Heart right ventricle (tissue), 16 donors: ENCODE measurements around the gene MPZ. TPM values are rescaled to one million over a fixed set of nuclear protein-coding genes. Genes with fewer than 3 reads are reported as not detected.

ENCODE experiments used
- ATAC-seq, 8 donors: fragments of 200-7000 bp; cut with Tn5 transposase; one replicate each; pipeline ENCODE4 v1.9.1; 2020; ENCODE audit warnings: mild to moderate bottlenecking in 8 of 8, moderate library complexity in 8 of 8, moderate number of reproducible peaks in 1 of 8
- DNase-seq, 2 donors: peaks; one replicate each; pipeline ENCODE4 v3.0.0-alpha.2; 2020
- H3K27ac ChIP-seq, 10 donors: fragments of 200-600 bp; sonication (generic) in 2 of 10; one replicate each; pipeline versions ENCODE4 v1.5.0 to v1.8.0; 2020 to 2022; ENCODE audit warnings: mild to moderate bottlenecking in 3 of 10
- H3K27me3 ChIP-seq, 7 donors: fragments of 200-600 bp; one replicate each; pipeline ENCODE4 v1.8.0; 2021 to 2022; ENCODE audit warnings: mild to moderate bottlenecking in 2 of 7
- H3K36me3 ChIP-seq, 9 donors: fragments of 200-600 bp; sonication (generic) in 1 of 9; one replicate each; pipeline versions ENCODE4 v1.5.0 to v1.8.0; 2020 to 2022; ENCODE audit warnings: mild to moderate bottlenecking in 2 of 9
- H3K4me1 ChIP-seq, 9 donors: fragments of 200-600 bp; sonication (generic) in 1 of 9; one replicate each; pipeline versions ENCODE4 v1.5.0 to v1.8.0; 2020 to 2022; ENCODE audit warnings: mild to moderate bottlenecking in 4 of 9
- H3K4me3 ChIP-seq, 10 donors: fragments of 200-600 bp; sonication (generic) in 2 of 10; one replicate each; pipeline versions ENCODE4 v1.5.0 to v1.8.0; 2020 to 2022; ENCODE audit warnings: mild to moderate bottlenecking in 7 of 10, moderate library complexity in 2 of 10
- H3K9me3 ChIP-seq, 11 donors: fragments of 200-600 bp in 10 of 11; sonication (generic) in 2 of 11; one replicate each; pipeline versions ENCODE4 v1.5.0 to v1.8.0; 2013 to 2022; ENCODE audit warnings: mild to moderate bottlenecking in 2 of 11, control low read depth in 1 of 11, moderate library complexity in 1 of 11
- CTCF ChIP-seq, 9 donors: fragments of 200-600 bp; sonication (generic) in 2 of 9; IDR thresholded peaks; one replicate each; pipeline versions ENCODE4 v1.5.0 to v1.8.0; 2021 to 2022; ENCODE audit warnings: antibody characterized with exemption in 9 of 9, mild to moderate bottlenecking in 5 of 9, moderate library complexity in 1 of 9
- WGBS, 2 donors: extraction: QIAGEN DNeasy Blood & Tissue Kit; methylation state at CpG; one replicate each; pipeline ENCODE4 v1.1.7; 2013; ENCODE audit warnings: inconsistent platforms in 1 of 2; 5-methylcytosine and 5-hydroxymethylcytosine counted together
- intact Hi-C, 10 donors: fragments of 100-400 bp; cut with DNase I; formaldehyde crosslinking; loops; one replicate each; pipeline versions ENCODE4 v1.11.1 to v1.14.2; 2022
- polyA plus RNA-seq, 2 donors: library from polyadenylated mRNA; stranded (reverse); fragments of 200-250 nt; gene quantifications; one replicate each; pipeline ENCODE4 v1.2.3, GENCODE V29; 2013
- total RNA-seq, 10 donors: library from RNA; stranded (reverse); fragmentation: NEBNext Ultra II Directional in 3 of 10; extraction: Animal tissue kit (Norgen Biotek cat#: 25700) in 3 of 10; gene quantifications; one replicate each; pipeline versions ENCODE4 v1.2.1 to v1.2.4, GENCODE V29; 2021 to 2023
- donor health status: Arrhythmogenic right ventricular cardiomyopathy.
- donor health status: ischemic (EF 13 %, LVEDD 7.1; RV severe dilation, severe dysfunction).
- donor health status: healthy with polysubstance abuse.
- donor health status: DM: no; HTN: yes; CAD: no.
- donor health status: DM: no; HTN: no; CAD: no.
- donor health status: ischemic (EF 25% LVEDD 6.9; RV normal size, moderate dysfunction).
- donor health status: ischemic (EF 25% LVEDD 5.7; RV mildly dilated, moderate dysfunction).
- donor health status: healthy.
- donor health status: DM: yes; HTN: yes; CAD: no.
- donor health status: Ischemic cardiomyopathy.
- donor health status: ischemic (EF 35%, LVEDD 5.7; RV mildly dilated, moderate dysfunction).
- donor health status: nonischemic (EF 11% LVEDD 7.7; RV severe dilation, severe dysfunction).
- donor health status: DM: yes; HTN: yes; CAD: no.
- donor health status: PGD.
- donor health status: ischemic (EF 29% LVEDD 5.4; RV normal size, mild dysfunction).
- donor health status: nonischemic (EF 23%, LVEDD 6.1; RV moderate dilation, normal function).

The MPZ gene
- total and polyA plus RNA-seq, 12 donors = 1.0 to 5.6 (median 1.6) TPM

GRCh38 chr1:161285113-161285512, 24.7 kb downstream of the MPZ start:
- Histone ChIP-seq H3K4me3 (no peak overlapping the region), H3K27ac (no peak overlapping the region), H3K4me1 (peaks cover 0 to 6% (median 0%) of the 10 kb centered on the region in 9 donors), H3K27me3 (peaks cover 0 to 8% (median 0%) of the 10 kb centered on the region in 7 donors), H3K9me3 (no peaks in the 10 kb centered on the region), H3K36me3 (no peaks in the 10 kb centered on the region)
- WGBS, 2 donors = 92 to 94% methylated on average over 2 of the region's 2 CpGs
- intact Hi-C loops = loop anchor here in 2 of 10 donors (5.0 to 10.0 kb wide), 2 partner anchors 50 to 53 kb away; partner anchors contain the start of gene NR1I3 (in 1 of the 2)
- no peak for ATAC-seq
- DNase-seq = no peak
- no peak for TF ChIP-seq CTCF (IDR thresholded peaks at IDR 0.05)

- DNase-seq = no peak
- Histone ChIP-seq H3K4me3 (no peak overlapping the region), H3K9me3 (no peaks in the 10 kb centered on the region), H3K27ac (no peak overlapping the region), H3K36me3 (no peaks in the 10 kb centered on the region), H3K27me3 (peaks cover 0 to 8% (median 0%) of the 10 kb centered on the region in 7 donors), H3K4me1 (peaks cover 0 to 4% (median 0%) of the 10 kb centered on the region in 9 donors)
- no peak for ATAC-seq
- 97 to 100% methylated on average over 1 of the region's 1 CpG for WGBS, 2 donors
- intact Hi-C loops = loop anchor here in 1 of 10 donors (10.0 kb wide), 1 partner anchor 48 kb away; the partner anchor contains the start of gene NR1I3
- TF ChIP-seq CTCF (IDR thresholded peaks at IDR 0.05) = no peak
These were observed 26.8 kb downstream of the MPZ start for GRCh38 chr1:161282991-161283390.

GRCh38 chr1:161274874-161275273, 34.9 kb downstream of the MPZ start:
- no peak for TF ChIP-seq CTCF (IDR thresholded peaks at IDR 0.05)
- 48 to 54% methylated on average over 3 of the region's 3 CpGs for WGBS, 2 donors
- H3K9me3 ChIP-seq = no peaks in the 10 kb centered on the region
- DNase-seq (no peak), ATAC-seq (no peak)
- no peak overlapping the region for H3K27ac ChIP-seq
- H3K36me3 ChIP-seq = no peaks in the 10 kb centered on the region
- H3K4me1 ChIP-seq = no peaks in the 10 kb centered on the region
- H3K27me3 ChIP-seq = peaks cover 0 to 24% (median 5%) of the 10 kb centered on the region in 7 donors
- intact Hi-C loops = no loop called here
- H3K4me3 ChIP-seq = no peak overlapping the region

- Histone ChIP-seq H3K4me3 (no peak overlapping the region), H3K9me3 (no peaks in the 10 kb centered on the region), H3K4me1 (no peaks in the 10 kb centered on the region), H3K27ac (no peak overlapping the region), H3K27me3 (peaks cover 0 to 24% (median 5%) of the 10 kb centered on the region in 7 donors), H3K36me3 (no peaks in the 10 kb centered on the region)
- no peak for TF ChIP-seq CTCF (IDR thresholded peaks at IDR 0.05)
- intact Hi-C loops = no loop called here
- no peak for DNase-seq
- ATAC-seq = no peak
- 71 to 73% methylated on average over 3 of the region's 3 CpGs for WGBS, 2 donors
These were observed 36.4 kb downstream of the MPZ start for GRCh38 chr1:161273402-161273801.
